Measurements from ENCODE around the gene CYFIP1.

- TF ChIP-seq TAF1 (IDR thresholded peaks at IDR 0.05; ENCODE audit: borderline replicate concordance, insufficient read depth, low read length) (no peak), POLR2AphosphoS5 (IDR thresholded peaks at IDR 0.05; ENCODE audit: low read depth, low read length) (no peak)
- TF ChIP-seq, protein P1, sequence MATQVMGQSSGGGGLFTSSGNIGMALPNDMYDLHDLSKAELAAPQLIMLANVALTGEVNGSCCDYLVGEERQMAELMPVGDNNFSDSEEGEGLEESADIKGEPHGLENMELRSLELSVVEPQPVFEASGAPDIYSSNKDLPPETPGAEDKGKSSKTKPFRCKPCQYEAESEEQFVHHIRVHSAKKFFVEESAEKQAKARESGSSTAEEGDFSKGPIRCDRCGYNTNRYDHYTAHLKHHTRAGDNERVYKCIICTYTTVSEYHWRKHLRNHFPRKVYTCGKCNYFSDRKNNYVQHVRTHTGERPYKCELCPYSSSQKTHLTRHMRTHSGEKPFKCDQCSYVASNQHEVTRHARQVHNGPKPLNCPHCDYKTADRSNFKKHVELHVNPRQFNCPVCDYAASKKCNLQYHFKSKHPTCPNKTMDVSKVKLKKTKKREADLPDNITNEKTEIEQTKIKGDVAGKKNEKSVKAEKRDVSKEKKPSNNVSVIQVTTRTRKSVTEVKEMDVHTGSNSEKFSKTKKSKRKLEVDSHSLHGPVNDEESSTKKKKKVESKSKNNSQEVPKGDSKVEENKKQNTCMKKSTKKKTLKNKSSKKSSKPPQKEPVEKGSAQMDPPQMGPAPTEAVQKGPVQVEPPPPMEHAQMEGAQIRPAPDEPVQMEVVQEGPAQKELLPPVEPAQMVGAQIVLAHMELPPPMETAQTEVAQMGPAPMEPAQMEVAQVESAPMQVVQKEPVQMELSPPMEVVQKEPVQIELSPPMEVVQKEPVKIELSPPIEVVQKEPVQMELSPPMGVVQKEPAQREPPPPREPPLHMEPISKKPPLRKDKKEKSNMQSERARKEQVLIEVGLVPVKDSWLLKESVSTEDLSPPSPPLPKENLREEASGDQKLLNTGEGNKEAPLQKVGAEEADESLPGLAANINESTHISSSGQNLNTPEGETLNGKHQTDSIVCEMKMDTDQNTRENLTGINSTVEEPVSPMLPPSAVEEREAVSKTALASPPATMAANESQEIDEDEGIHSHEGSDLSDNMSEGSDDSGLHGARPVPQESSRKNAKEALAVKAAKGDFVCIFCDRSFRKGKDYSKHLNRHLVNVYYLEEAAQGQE (IDR thresholded peaks at IDR 0.05; ENCODE audit: insufficient read depth in 1 of 2, low read depth in 2 of 2, low read length in 2 of 2), result no peak
Measured at GRCh38 chr15:22880068-22880980, 99.8 kb downstream of the CYFIP1 start.
